ENCODE measurements around the gene PRKCE.

DNA sequence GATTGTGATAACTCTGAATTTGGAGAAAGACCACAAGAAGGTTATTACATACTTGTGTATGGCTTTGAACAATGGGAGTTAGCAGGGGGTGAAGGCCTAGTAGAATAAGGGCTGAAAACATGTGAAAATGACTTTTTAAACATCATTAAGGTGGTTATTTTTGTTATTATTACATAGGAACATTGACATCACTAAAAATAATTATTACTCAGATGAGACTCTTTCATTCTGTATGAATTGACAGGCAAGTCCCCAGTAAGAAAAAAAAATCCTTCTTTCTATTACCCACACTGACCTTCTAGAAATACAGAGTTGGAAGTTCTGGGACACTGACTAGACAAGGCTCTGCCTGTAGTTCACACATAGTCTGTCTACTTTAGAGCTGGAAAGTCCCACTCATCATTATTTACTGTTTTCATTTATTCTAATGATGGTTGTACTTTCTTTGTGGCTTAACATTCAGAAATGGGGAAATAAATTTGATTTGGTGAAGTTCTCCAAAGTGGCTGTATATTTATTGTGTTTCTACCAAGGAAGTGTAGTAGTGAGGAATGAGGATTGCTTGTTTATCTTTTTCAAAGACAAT lies 426.1 kb downstream of the PRKCE start:
- TF ChIP-seq, protein P1, sequence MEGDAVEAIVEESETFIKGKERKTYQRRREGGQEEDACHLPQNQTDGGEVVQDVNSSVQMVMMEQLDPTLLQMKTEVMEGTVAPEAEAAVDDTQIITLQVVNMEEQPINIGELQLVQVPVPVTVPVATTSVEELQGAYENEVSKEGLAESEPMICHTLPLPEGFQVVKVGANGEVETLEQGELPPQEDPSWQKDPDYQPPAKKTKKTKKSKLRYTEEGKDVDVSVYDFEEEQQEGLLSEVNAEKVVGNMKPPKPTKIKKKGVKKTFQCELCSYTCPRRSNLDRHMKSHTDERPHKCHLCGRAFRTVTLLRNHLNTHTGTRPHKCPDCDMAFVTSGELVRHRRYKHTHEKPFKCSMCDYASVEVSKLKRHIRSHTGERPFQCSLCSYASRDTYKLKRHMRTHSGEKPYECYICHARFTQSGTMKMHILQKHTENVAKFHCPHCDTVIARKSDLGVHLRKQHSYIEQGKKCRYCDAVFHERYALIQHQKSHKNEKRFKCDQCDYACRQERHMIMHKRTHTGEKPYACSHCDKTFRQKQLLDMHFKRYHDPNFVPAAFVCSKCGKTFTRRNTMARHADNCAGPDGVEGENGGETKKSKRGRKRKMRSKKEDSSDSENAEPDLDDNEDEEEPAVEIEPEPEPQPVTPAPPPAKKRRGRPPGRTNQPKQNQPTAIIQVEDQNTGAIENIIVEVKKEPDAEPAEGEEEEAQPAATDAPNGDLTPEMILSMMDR (conservative IDR thresholded peaks at IDR 0.05), result no peak
- TF ChIP-seq EZH2 (IDR thresholded peaks at IDR 0.05; ENCODE audit: low read depth), result no peak
